Measurements from ENCODE around the gene ZNF391. TPM values are rescaled to one million over a fixed set of nuclear protein-coding genes. Genes with fewer than 3 reads are reported as not detected.
"Not testable (repeated sequence)": the region's sequence is repeated elsewhere in the genome, so short reads cannot be mapped to it uniquely, and the experiment has no call there.

Gene ZNF391
- 1 to 10 TPM; 1.9 to 2.5 (median 2.2) TPM for total RNA-seq

GRCh38 chr6:27388293-27389197, at the start of gene ZNF391:
ZNF391 (plus strand) TSS chr6:27388759; CDS start chr6:27400371, 11,612 bp downstream.
- peaks cover 11% of the 10 kb centered on the region for H3K36me3 Mint-ChIP-seq (ENCODE audit: insufficient read depth)
- peak within 1 kb of the TSS; percentile 95 for H3K4me3 Mint-ChIP-seq
- H3K9me3 Mint-ChIP-seq: peaks cover 5% of the 10 kb centered on the region
- DNase-seq (peak; percentile 63), ATAC-seq (peak; percentile 95 to 97)
- H3K27me3 Mint-ChIP-seq (ENCODE audit: low read depth): peaks cover 4% of the 10 kb centered on the region
- H3K4me1 Mint-ChIP-seq (ENCODE audit: low read depth): peaks cover 18% of the 10 kb centered on the region

- H3K4me1 Mint-ChIP-seq (ENCODE audit: low read depth): no peaks in the 10 kb centered on the region
- no peak for DNase-seq
- H3K9me3 Mint-ChIP-seq: peaks cover 56% of the 10 kb centered on the region
- H3K4me3 Mint-ChIP-seq: no peak overlapping the region
- no peaks in the 10 kb centered on the region for H3K27me3 Mint-ChIP-seq (ENCODE audit: low read depth)
- peaks cover 5% of the 10 kb centered on the region for H3K36me3 Mint-ChIP-seq (ENCODE audit: insufficient read depth)
- no peak for ATAC-seq
These were observed 35.7 kb upstream of the ZNF391 start for GRCh38 chr6:27352850-27353249.

GRCh38 chr6:27358786-27359185, 29.8 kb upstream of the ZNF391 start:
- H3K4me1 Mint-ChIP-seq (ENCODE audit: low read depth): no peaks in the 10 kb centered on the region
- peaks cover 36% of the 10 kb centered on the region for H3K36me3 Mint-ChIP-seq (ENCODE audit: insufficient read depth)
- no peak overlapping the region for H3K4me3 Mint-ChIP-seq
- peaks cover 63% of the 10 kb centered on the region for H3K9me3 Mint-ChIP-seq
- ATAC-seq (no peak), DNase-seq (no peak)
- H3K27me3 Mint-ChIP-seq (ENCODE audit: low read depth): no peaks in the 10 kb centered on the region

GRCh38 chr6:27359231-27359630, 29.3 kb upstream of the ZNF391 start:
- no peaks in the 10 kb centered on the region for H3K4me1 Mint-ChIP-seq (ENCODE audit: low read depth)
- ATAC-seq: no peak
- H3K4me3 Mint-ChIP-seq: no peak overlapping the region
- H3K9me3 Mint-ChIP-seq: peaks cover 59% of the 10 kb centered on the region
- no peak for DNase-seq
- peaks cover 36% of the 10 kb centered on the region for H3K36me3 Mint-ChIP-seq (ENCODE audit: insufficient read depth)
- no peaks in the 10 kb centered on the region for H3K27me3 Mint-ChIP-seq (ENCODE audit: low read depth)

GRCh38 chr6:27368202-27368601, 20.4 kb upstream of the ZNF391 start:
- H3K27me3 Mint-ChIP-seq (ENCODE audit: low read depth): no peaks in the 10 kb centered on the region
- DNase-seq: no peak
- H3K36me3 Mint-ChIP-seq (ENCODE audit: insufficient read depth): peaks cover 26% of the 10 kb centered on the region
- no peak for ATAC-seq
- H3K4me1 Mint-ChIP-seq (ENCODE audit: low read depth): no peaks in the 10 kb centered on the region
- H3K9me3 Mint-ChIP-seq: peaks cover 7% of the 10 kb centered on the region
- no peak overlapping the region for H3K4me3 Mint-ChIP-seq

GRCh38 chr6:27370391-27370790, 18.2 kb upstream of the ZNF391 start:
- peaks cover 7% of the 10 kb centered on the region for H3K9me3 Mint-ChIP-seq
- peaks cover 16% of the 10 kb centered on the region for H3K4me1 Mint-ChIP-seq (ENCODE audit: low read depth)

GRCh38 chr6:27374824-27375612, 13.5 kb upstream of the ZNF391 start:
- Mint-ChIP-seq H3K27me3 (ENCODE audit: low read depth) (peaks cover 4% of the 10 kb centered on the region), H3K36me3 (ENCODE audit: insufficient read depth) (peaks cover 5% of the 10 kb centered on the region), H3K9me3 (no peaks in the 10 kb centered on the region), H3K4me3 (peak overlapping the region; percentile 87), H3K4me1 (ENCODE audit: low read depth) (peaks cover 20% of the 10 kb centered on the region)
- DNase-seq (peak; percentile 66), ATAC-seq (peak; percentile 99 to 100)

More at GRCh38 chr6:27370391-27370790, 18.2 kb upstream of the ZNF391 start:
- no peak for DNase-seq
- no peak for ATAC-seq
- Mint-ChIP-seq H3K4me3 (no peak overlapping the region), H3K36me3 (ENCODE audit: insufficient read depth) (peaks cover 24% of the 10 kb centered on the region), H3K27me3 (ENCODE audit: low read depth) (peaks cover 2% of the 10 kb centered on the region)

- Mint-ChIP-seq H3K4me3 (peak overlapping the region; percentile 87), H3K27me3 (ENCODE audit: low read depth) (peaks cover 4% of the 10 kb centered on the region), H3K9me3 (no peaks in the 10 kb centered on the region), H3K36me3 (ENCODE audit: insufficient read depth) (peaks cover 5% of the 10 kb centered on the region), H3K4me1 (ENCODE audit: low read depth) (peaks cover 20% of the 10 kb centered on the region)
- DNase-seq (no peak), ATAC-seq (no peak)
These were observed 12.9 kb upstream of the ZNF391 start for GRCh38 chr6:27375613-27376079.

- H3K4me3 Mint-ChIP-seq; H3K9me3 Mint-ChIP-seq; H3K27me3 Mint-ChIP-seq (ENCODE audit: low read depth); ATAC-seq; DNase-seq; H3K36me3 Mint-ChIP-seq (ENCODE audit: insufficient read depth): not testable (repeated sequence)
- peaks cover 20% of the 10 kb centered on the region for H3K4me1 Mint-ChIP-seq (ENCODE audit: low read depth)
These were observed 10.2 kb upstream of the ZNF391 start for GRCh38 chr6:27378406-27378805.

- peaks cover 13% of the 10 kb centered on the region for H3K9me3 Mint-ChIP-seq
- not testable (repeated sequence) for H3K27me3 Mint-ChIP-seq (ENCODE audit: low read depth); H3K4me1 Mint-ChIP-seq (ENCODE audit: low read depth); H3K4me3 Mint-ChIP-seq; ATAC-seq; H3K36me3 Mint-ChIP-seq (ENCODE audit: insufficient read depth); DNase-seq
These were observed 7.6 kb upstream of the ZNF391 start for GRCh38 chr6:27381001-27381400.

GRCh38 chr6:27383011-27383410, 5.5 kb upstream of the ZNF391 start:
- H3K4me1 Mint-ChIP-seq (ENCODE audit: low read depth): peaks cover 2% of the 10 kb centered on the region
- no peak overlapping the region for H3K4me3 Mint-ChIP-seq
- H3K36me3 Mint-ChIP-seq (ENCODE audit: insufficient read depth): peaks cover 4% of the 10 kb centered on the region
- DNase-seq (no peak), ATAC-seq (no peak)
- H3K9me3 Mint-ChIP-seq: peaks cover 13% of the 10 kb centered on the region
- peaks cover 5% of the 10 kb centered on the region for H3K27me3 Mint-ChIP-seq (ENCODE audit: low read depth)

GRCh38 chr6:27383481-27383880, 5.1 kb upstream of the ZNF391 start:
- H3K4me3 Mint-ChIP-seq: no peak overlapping the region
- peaks cover 7% of the 10 kb centered on the region for H3K4me1 Mint-ChIP-seq (ENCODE audit: low read depth)
- H3K27me3 Mint-ChIP-seq (ENCODE audit: low read depth): peaks cover 5% of the 10 kb centered on the region
- peaks cover 4% of the 10 kb centered on the region for H3K36me3 Mint-ChIP-seq (ENCODE audit: insufficient read depth)
- ATAC-seq (no peak), DNase-seq (no peak)
- peaks cover 13% of the 10 kb centered on the region for H3K9me3 Mint-ChIP-seq

- peaks cover 6% of the 10 kb centered on the region for H3K9me3 Mint-ChIP-seq
- H3K4me1 Mint-ChIP-seq (ENCODE audit: low read depth): peaks cover 18% of the 10 kb centered on the region
- no peak for DNase-seq
- H3K4me3 Mint-ChIP-seq: no peak overlapping the region
- no peak for ATAC-seq
- H3K27me3 Mint-ChIP-seq (ENCODE audit: low read depth): peaks cover 2% of the 10 kb centered on the region
- H3K36me3 Mint-ChIP-seq (ENCODE audit: insufficient read depth): peaks cover 26% of the 10 kb centered on the region
These were observed 4.1 kb downstream of the ZNF391 start for GRCh38 chr6:27392623-27393022.

- H3K9me3 Mint-ChIP-seq: peaks cover 9% of the 10 kb centered on the region
- ATAC-seq: no peak
- H3K27me3 Mint-ChIP-seq (ENCODE audit: low read depth): peaks cover 2% of the 10 kb centered on the region
- H3K36me3 Mint-ChIP-seq (ENCODE audit: insufficient read depth): peaks cover 35% of the 10 kb centered on the region
- no peak for DNase-seq
- peaks cover 7% of the 10 kb centered on the region for H3K4me1 Mint-ChIP-seq (ENCODE audit: low read depth)
- no peak overlapping the region for H3K4me3 Mint-ChIP-seq
These were observed 5.5 kb downstream of the ZNF391 start for GRCh38 chr6:27394073-27394472.

Data from activated T-cell treated with anti-CD3 and anti-CD28 coated beads, Interleukin-2, amount 50 U/mL, for 4 hours (primary cell).